Activated T-helper 17 cell treated with anti-CD3 and anti-CD28 coated beads, Interleukin-2, amount 50 U/mL, for 72 hours (primary cell): ENCODE results near the gene POLQ. TPM values are rescaled to one million over a fixed set of nuclear protein-coding genes. Genes with fewer than 3 reads are reported as not detected.

Experiments
- ATAC-seq: fragments of 150-1000 bp; cut with Tn5 transposase; replicated peaks from 2 replicates; pipeline ENCODE4 v1.10.0; 2021; ENCODE audit warnings: mild to moderate bottlenecking, moderate library complexity
- H3K27ac Mint-ChIP-seq: one replicate; pipeline ENCODE4 v1.8.0; 2022; ENCODE audit warnings: mixed read lengths
- H3K27me3 Mint-ChIP-seq: one replicate; pipeline ENCODE4 v1.8.0; 2022; ENCODE audit warnings: mixed read lengths
- H3K36me3 Mint-ChIP-seq: one replicate; pipeline ENCODE4 v1.8.0; 2022; ENCODE audit warnings: low read depth, mild to moderate bottlenecking, mixed read lengths
- H3K4me1 Mint-ChIP-seq: one replicate; pipeline ENCODE4 v1.8.0; 2022; ENCODE audit warnings: mixed read lengths
- H3K4me3 Mint-ChIP-seq: one replicate; pipeline ENCODE4 v1.8.0; 2022; ENCODE audit warnings: mild to moderate bottlenecking, mixed read lengths
- H3K9me3 Mint-ChIP-seq: one replicate; pipeline ENCODE4 v1.8.0; 2022; ENCODE audit warnings: mixed read lengths
- total RNA-seq, 2 donors: library from RNA; stranded (reverse); gene quantifications; one replicate each; pipeline ENCODE4 v1.2.3, GENCODE V29; 2022

POLQ gene
- total RNA-seq, 2 donors from 2014 or later, result 11.8 to 19.0 TPM

DNA sequence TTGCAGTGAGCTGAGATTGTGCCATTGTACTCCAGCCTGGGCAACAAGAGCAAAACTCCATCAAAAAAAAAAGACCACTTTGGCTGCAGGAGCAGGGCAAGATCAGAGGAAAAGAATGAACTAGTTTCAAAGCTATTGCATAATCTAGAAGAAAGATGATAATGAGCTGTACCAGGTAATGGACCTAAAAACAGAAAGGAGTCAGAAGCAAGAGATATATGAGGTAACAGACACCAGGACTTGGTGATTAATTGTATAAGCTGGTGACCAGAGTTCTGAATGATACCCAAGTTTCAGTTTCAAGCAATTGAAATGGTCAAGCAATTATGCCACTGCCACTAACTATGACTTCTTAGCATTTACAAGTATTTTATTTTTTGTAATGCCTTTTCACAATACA is 2.9 kb downstream of the POLQ start:
- H3K9me3 Mint-ChIP-seq, result no peaks in the 10 kb centered on the region
- no peak for ATAC-seq
- H3K36me3 Mint-ChIP-seq, result peaks cover 13% of the 10 kb centered on the region
- no peaks in the 10 kb centered on the region for H3K27me3 Mint-ChIP-seq
- peaks cover 8% of the 10 kb centered on the region for H3K4me1 Mint-ChIP-seq
- H3K27ac Mint-ChIP-seq, result no peak overlapping the region
- H3K4me3 Mint-ChIP-seq, result no peak overlapping the region

DNA sequence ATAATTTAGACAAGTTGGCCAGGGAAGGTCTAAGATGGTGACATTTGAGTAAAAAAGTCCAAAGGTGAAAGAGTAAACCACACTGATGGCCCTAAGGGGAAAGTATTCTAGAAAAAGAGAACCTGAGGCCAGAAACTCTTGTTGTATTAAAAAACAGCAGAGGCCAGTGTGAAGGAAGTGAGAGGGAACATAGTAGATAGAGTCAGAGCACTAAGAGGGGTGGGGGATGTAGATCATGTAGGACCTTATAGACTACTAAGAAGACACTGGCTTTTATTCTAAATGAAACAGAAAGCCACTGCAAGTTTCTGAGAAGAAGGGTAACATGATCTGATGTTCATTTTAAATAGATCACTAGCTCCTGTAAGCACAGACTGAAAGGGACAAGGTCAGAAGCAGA is 14.5 kb downstream of the POLQ start:
- Mint-ChIP-seq H3K27ac (no peak overlapping the region), H3K27me3 (no peaks in the 10 kb centered on the region), H3K4me1 (no peaks in the 10 kb centered on the region), H3K4me3 (no peak overlapping the region), H3K36me3 (peaks cover 20% of the 10 kb centered on the region), H3K9me3 (no peaks in the 10 kb centered on the region)
- no peak for ATAC-seq

DNA sequence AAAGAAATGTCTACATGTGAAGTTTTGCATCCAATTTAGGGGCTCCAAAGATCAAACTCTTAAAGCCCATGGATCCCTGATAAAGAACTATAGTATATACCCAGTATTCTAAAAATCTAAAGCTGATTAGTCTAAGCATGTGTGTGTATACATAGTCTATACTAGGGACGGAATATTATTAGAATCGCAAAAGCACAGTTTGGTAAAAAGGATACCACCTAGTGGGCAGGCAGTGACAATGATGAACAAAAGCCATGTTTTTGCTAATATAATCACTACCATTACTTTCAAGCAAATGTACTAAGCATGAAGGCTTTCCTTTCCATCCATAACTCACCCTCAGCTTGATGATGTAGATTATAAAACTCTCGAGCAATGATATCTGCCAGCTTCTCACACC is 16.5 kb downstream of the POLQ start:
- H3K27me3 Mint-ChIP-seq, result no peaks in the 10 kb centered on the region
- no peak for ATAC-seq
- H3K36me3 Mint-ChIP-seq, result peaks cover 10% of the 10 kb centered on the region

DNA sequence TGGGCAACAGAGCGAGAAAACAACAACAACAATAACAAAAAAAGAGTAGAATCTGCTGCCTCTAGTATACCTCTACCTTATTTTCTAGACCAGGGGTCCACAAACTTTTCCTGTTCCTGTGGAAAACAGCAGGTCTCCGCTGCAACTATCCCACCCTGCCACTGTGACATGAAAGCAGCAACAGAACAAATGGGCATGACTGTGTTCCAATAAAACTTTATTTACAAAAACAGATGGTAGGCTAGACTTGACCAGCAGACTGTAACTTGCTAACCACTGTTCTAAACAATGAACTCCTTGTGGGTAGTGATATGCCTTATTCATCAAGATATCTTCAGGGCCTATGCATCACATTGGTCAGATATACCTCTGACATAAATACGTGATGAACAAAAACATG is 25.3 kb downstream of the POLQ start:
- Mint-ChIP-seq H3K4me3 (no peak overlapping the region), H3K27me3 (no peaks in the 10 kb centered on the region), H3K4me1 (no peaks in the 10 kb centered on the region), H3K9me3 (peaks cover 5% of the 10 kb centered on the region), H3K27ac (no peak overlapping the region), H3K36me3 (peaks cover 9% of the 10 kb centered on the region)
- ATAC-seq, result no peak

More for the DNA sequence above, 16.5 kb downstream of the POLQ start:
- no peak overlapping the region for H3K4me3 Mint-ChIP-seq
- no peaks in the 10 kb centered on the region for H3K4me1 Mint-ChIP-seq
- no peaks in the 10 kb centered on the region for H3K9me3 Mint-ChIP-seq
- H3K27ac Mint-ChIP-seq, result no peak overlapping the region

DNA sequence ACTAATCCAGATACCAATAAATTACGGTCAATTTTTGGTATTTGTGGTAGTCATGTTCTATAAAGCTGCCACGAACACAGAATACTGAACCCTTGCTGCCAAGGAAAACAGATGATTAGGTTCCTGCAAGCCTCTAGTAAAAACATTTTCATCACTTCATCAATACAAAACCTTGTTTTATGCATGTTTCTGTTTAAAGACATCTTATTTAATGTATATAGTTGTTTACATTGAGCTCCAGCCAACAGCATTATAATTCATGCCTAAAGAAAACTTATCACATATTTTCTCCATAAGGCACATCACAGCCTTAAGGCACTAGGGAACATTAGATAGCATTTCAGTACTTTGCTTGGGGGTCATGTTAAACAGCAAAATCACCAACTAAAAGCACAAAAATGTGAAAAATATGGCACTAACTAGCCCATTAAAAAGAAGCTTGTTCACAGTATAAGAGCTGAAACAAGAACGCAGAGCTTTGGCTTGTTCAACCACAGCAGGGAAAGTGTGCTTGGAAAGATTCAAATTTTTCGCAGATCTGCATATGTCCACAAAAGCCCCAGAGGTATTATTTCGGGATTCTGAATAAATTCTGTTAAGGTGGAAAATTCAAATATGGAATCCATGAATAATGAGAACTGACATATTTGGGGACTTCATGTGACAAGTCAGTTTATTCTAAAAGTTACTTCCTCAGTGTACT is 27.7 kb downstream of the POLQ start:
- H3K4me1 Mint-ChIP-seq, result no peaks in the 10 kb centered on the region
- H3K9me3 Mint-ChIP-seq, result peaks cover 5% of the 10 kb centered on the region
- H3K4me3 Mint-ChIP-seq, result no peak overlapping the region
- H3K27me3 Mint-ChIP-seq, result no peaks in the 10 kb centered on the region
- ATAC-seq, result no peak
- H3K27ac Mint-ChIP-seq, result no peak overlapping the region
- peaks cover 9% of the 10 kb centered on the region for H3K36me3 Mint-ChIP-seq

DNA sequence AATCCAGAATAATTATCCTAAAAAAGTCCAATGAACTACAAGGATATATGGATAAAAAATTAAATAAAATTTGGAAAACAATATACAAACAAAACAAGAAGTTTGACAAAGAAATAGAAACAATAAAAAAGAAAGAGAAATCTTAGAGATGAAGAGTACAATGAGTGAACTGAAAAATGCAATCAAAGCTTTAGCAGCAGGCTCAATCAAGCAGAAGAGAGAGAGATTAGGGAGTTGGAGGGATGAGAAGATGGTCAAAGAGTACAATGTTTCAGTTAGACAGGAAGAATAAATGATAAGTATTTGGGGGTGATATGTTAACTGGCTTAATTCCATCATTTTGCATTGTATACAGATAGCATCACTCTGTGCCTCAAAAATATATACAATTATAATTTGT is 29.9 kb downstream of the POLQ start:
- H3K9me3 Mint-ChIP-seq, result peaks cover 5% of the 10 kb centered on the region
- peaks cover 9% of the 10 kb centered on the region for H3K36me3 Mint-ChIP-seq
- H3K27me3 Mint-ChIP-seq, result no peaks in the 10 kb centered on the region
- H3K4me1 Mint-ChIP-seq, result no peaks in the 10 kb centered on the region
- H3K27ac Mint-ChIP-seq, result no peak overlapping the region
- ATAC-seq, result no peak
- H3K4me3 Mint-ChIP-seq, result no peak overlapping the region

DNA sequence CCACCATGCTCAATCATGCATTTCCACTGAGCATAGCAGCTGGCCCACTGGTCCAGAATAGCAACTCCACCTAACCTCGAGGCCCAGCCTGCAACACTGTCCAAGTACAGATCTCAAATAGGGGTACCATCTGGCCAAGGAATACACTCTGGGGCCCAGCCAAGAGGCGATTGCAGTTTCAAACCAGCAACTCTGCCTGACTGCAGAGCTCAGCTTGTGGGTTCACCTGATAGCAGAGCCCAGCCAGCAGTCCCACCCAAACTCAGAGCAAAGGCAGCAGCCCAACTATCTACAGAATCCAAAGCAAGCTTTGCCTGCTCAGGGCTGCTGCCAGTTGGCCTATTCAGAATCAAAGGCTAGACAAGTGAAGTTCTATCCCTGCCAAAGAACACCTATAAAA is 30.5 kb downstream of the POLQ start:
- Mint-ChIP-seq H3K4me1 (no peaks in the 10 kb centered on the region), H3K36me3 (peaks cover 9% of the 10 kb centered on the region), H3K27me3 (no peaks in the 10 kb centered on the region)

DNA sequence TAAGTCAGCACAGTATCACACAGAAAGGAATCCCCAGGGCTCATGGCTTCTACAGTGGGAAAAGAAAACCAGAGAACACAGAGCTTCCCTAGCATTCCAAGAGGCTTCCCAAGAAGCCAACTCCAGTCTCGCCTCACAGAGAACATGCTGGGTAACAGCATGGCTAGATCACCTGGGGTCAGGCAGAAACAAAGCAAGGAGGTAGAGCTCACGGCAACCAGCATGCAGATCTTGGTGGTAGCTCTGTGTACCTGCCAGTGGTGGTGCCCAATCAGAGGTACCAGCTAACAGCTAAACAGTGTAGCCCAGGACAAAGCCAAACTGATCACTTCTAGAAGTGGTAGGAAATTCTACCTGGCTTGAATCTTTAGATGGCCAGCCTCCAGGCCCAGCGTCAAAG is 31.3 kb downstream of the POLQ start:
- no peak overlapping the region for H3K4me3 Mint-ChIP-seq
- H3K36me3 Mint-ChIP-seq, result peaks cover 9% of the 10 kb centered on the region
- H3K9me3 Mint-ChIP-seq, result peaks cover 5% of the 10 kb centered on the region
- H3K27ac Mint-ChIP-seq, result no peak overlapping the region
- H3K4me1 Mint-ChIP-seq, result no peaks in the 10 kb centered on the region
- ATAC-seq, result no peak
- no peaks in the 10 kb centered on the region for H3K27me3 Mint-ChIP-seq

More for the DNA sequence above, 30.5 kb downstream of the POLQ start:
- Mint-ChIP-seq H3K27ac (no peak overlapping the region), H3K9me3 (peaks cover 5% of the 10 kb centered on the region), H3K4me3 (no peak overlapping the region)
- no peak for ATAC-seq

DNA sequence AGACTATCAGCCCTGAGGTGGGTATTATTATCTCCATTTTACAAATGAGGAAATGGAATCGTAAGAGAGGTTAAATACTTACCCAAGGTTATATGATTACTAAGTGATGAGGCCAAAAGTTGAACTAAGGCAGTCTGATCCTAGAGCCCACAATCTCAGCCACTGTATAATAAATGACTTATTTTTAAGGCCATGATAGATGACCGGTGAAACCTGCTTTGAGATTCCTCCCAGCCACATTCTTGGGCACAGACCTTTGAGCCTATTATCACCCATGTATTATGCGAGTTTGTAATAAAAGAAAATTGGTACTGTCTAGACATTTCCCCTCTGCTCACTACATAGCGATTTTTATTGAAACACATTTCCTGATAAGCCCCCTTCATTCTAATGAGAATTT is 37.4 kb downstream of the POLQ start:
- H3K9me3 Mint-ChIP-seq, result no peaks in the 10 kb centered on the region
- H3K4me3 Mint-ChIP-seq, result no peak overlapping the region
- H3K36me3 Mint-ChIP-seq, result no peaks in the 10 kb centered on the region
- H3K27me3 Mint-ChIP-seq, result no peaks in the 10 kb centered on the region
- H3K4me1 Mint-ChIP-seq, result no peaks in the 10 kb centered on the region
- no peak overlapping the region for H3K27ac Mint-ChIP-seq
- no peak for ATAC-seq

DNA sequence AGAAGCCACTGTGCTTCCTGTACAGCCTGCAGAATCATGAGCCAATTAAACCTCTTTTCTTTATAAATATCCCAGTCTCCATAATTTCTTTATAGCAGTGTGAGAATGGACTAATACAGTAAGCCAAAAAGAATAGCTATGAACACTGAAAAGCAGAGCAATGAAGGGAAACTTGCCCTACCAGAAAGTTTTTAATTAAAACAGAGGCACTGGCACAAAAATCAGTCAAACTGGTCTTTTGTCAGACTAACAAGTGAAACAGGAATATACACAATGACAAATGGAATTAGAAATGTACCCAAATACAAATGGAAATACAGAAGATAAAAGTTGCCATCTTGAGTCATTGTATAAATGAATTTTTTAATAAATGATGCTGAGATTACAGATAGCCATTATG is 40.5 kb downstream of the POLQ start:
- no peak overlapping the region for H3K27ac Mint-ChIP-seq
- no peak for ATAC-seq
- no peaks in the 10 kb centered on the region for H3K4me1 Mint-ChIP-seq
- no peaks in the 10 kb centered on the region for H3K9me3 Mint-ChIP-seq
- no peaks in the 10 kb centered on the region for H3K36me3 Mint-ChIP-seq
- H3K27me3 Mint-ChIP-seq, result no peaks in the 10 kb centered on the region
- H3K4me3 Mint-ChIP-seq, result no peak overlapping the region

DNA sequence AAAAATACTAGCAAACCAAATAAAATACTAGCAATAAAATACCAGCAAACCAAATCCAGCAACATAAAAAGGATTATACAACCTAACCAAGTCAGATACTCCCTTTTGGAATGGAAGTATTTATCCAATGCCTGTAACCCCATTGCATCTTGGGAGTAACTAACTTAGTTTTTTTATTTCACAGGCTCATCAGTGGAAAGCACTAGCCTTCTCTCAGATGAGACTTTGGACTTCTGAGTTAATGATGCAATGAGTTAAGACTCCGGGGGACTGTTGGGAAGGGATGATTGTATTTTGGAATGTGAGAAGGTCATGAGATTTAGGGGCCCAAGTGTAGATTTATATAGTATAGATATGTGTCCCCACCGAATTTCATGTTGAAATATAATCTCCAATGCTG is 41.2 kb downstream of the POLQ start:
- no peak overlapping the region for H3K4me3 Mint-ChIP-seq
- no peak overlapping the region for H3K27ac Mint-ChIP-seq
- H3K27me3 Mint-ChIP-seq, result no peaks in the 10 kb centered on the region
- H3K4me1 Mint-ChIP-seq, result no peaks in the 10 kb centered on the region
- H3K9me3 Mint-ChIP-seq, result no peaks in the 10 kb centered on the region
- H3K36me3 Mint-ChIP-seq, result no peaks in the 10 kb centered on the region
- ATAC-seq, result no peak

DNA sequence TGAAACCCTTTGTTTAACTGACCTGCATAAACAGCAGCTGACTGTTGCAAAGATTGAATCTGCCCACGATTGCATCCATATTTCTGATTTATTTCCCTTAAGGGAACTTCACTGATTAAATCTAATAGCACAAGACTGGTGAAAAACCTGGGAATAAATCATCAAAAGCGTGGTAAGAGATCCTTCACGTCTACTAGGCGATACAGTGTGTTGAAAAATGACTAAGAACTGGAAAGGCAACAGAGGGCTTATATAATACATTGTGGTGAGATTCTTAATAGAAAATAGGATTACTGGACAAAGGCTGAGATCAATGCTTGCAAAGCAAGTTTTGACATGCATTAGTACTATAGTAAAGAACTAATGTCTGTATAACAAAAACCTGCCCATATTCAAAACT is 49.0 kb downstream of the POLQ start:
- no peak overlapping the region for H3K27ac Mint-ChIP-seq
- no peaks in the 10 kb centered on the region for H3K9me3 Mint-ChIP-seq
- ATAC-seq, result no peak
- H3K4me1 Mint-ChIP-seq, result no peaks in the 10 kb centered on the region
- H3K27me3 Mint-ChIP-seq, result no peaks in the 10 kb centered on the region
- H3K36me3 Mint-ChIP-seq, result no peaks in the 10 kb centered on the region
- H3K4me3 Mint-ChIP-seq, result no peak overlapping the region

DNA sequence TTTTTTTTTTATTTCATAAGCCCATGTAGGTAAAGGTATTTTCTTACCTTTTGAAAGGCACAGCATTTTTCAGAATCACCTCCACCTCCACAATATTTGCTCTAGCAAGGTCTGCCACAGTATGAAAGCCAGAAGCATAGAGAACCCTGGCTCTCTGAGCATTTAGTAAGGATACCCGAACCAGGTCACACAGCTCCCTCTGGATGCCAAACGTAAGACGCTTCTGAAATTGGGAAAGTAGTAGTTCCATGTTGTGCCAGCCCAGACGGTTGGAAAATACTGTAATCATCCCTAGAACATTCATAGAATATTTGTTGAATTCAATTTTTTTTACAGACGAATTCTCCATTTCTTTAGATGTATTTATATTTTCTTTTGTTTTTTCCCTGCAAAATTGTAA is 52.4 kb downstream of the POLQ start:
- no peaks in the 10 kb centered on the region for H3K9me3 Mint-ChIP-seq
- no peak for ATAC-seq
- H3K36me3 Mint-ChIP-seq, result peaks cover 6% of the 10 kb centered on the region
- H3K27ac Mint-ChIP-seq, result no peak overlapping the region
- H3K4me1 Mint-ChIP-seq, result no peaks in the 10 kb centered on the region
- no peaks in the 10 kb centered on the region for H3K27me3 Mint-ChIP-seq
- no peak overlapping the region for H3K4me3 Mint-ChIP-seq

DNA sequence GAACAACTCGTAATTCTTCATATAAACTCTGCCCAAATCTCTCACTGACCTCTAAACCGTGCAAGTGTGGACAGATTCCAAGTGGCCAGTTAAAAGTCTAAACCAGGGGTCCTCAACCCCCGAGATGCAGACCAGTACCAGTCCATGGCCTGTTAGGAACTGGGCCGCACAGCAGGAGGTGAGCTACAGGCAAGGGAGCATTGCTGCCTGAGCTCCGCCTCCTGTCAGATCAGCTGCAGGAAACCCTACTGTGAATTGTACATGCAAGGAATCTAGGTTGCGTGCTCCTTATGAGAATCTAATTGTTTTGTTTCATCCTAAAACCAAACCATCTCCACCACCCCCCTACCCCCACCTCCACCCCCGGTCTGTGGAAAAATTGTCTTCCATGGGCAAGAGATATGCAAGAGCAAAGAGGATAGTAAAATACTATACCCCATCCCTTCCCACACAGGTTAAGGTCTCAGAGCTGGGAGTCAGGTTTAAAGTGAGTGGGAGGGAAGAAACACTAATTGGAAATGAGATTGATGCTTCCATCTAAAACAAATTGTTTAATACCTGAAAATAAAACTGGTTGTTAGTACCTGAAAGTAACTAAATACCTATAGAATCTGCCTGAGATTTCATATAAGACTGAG is 54.0 kb downstream of the POLQ start:
- Mint-ChIP-seq H3K36me3 (peaks cover 6% of the 10 kb centered on the region), H3K4me1 (no peaks in the 10 kb centered on the region)

DNA sequence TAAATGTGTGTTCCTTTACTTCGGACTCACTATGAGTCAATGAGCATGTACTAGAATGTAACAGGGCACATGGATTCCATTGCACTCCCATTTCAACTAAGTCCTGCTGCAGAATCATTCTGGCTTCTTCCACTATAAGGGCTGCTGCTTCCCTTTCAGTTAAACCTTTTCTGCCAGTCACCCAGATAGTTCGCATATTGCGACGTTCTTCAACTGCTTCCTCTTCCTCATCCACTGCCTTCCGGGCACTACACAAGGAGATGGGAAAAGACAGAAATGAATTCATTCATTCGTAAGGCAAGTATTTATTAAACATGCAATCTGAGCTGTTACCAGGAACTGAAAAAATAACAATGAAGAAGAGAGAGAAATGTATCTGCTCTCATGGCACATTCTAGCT is 55.6 kb downstream of the POLQ start:
- H3K4me1 Mint-ChIP-seq, result no peaks in the 10 kb centered on the region
- ATAC-seq, result no peak
- H3K36me3 Mint-ChIP-seq, result peaks cover 6% of the 10 kb centered on the region
- H3K27ac Mint-ChIP-seq, result no peak overlapping the region
- no peaks in the 10 kb centered on the region for H3K9me3 Mint-ChIP-seq
- no peak overlapping the region for H3K4me3 Mint-ChIP-seq
- no peaks in the 10 kb centered on the region for H3K27me3 Mint-ChIP-seq

More for the DNA sequence above, 54.0 kb downstream of the POLQ start:
- Mint-ChIP-seq H3K9me3 (no peaks in the 10 kb centered on the region), H3K27me3 (no peaks in the 10 kb centered on the region), H3K27ac (no peak overlapping the region), H3K4me3 (no peak overlapping the region)
- no peak for ATAC-seq
